RWPE2 (cell line): Measurements from ENCODE around the gene IFI44L.

Source experiments
- ATAC-seq: fragments of 200-7000 bp; cut with Tn5 transposase; 3 replicates; pipeline ENCODE4 v1.9.1; 2021; ENCODE audit warnings: low read depth
- DNase-seq: peaks from one replicate; pipeline ENCODE4 v3.0.0-alpha.2; 2020; ENCODE audit warnings: low spot score
- H3K27ac ChIP-seq: fragments of 450-650 bp; 2 replicates; pipeline ENCODE4 v1.5.1; 2017; ENCODE audit warnings: mild to moderate bottlenecking; ENCODE audit not compliant: poor library complexity, severe bottlenecking
- H3K27me3 ChIP-seq: fragments of 250-450 bp; sonication (Bioruptor Pico); 2 replicates; pipeline ENCODE4 v1.5.1; 2021; ENCODE audit warnings: mild to moderate bottlenecking, moderate library complexity; ENCODE audit not compliant: insufficient read depth, poor library complexity, severe bottlenecking
- H3K36me3 ChIP-seq: fragments of 250-450 bp; sonication (Bioruptor Pico); 2 replicates; pipeline ENCODE4 v1.5.1; 2020; ENCODE audit warnings: low read depth, mild to moderate bottlenecking, moderate library complexity
- H3K4me1 ChIP-seq: fragments of 250-450 bp; sonication (Bioruptor Pico); 2 replicates; pipeline ENCODE4 v1.5.1; 2021; ENCODE audit warnings: mild to moderate bottlenecking, moderate library complexity; ENCODE audit not compliant: insufficient read depth, poor library complexity, severe bottlenecking
- H3K4me3 ChIP-seq: fragments of 250-450 bp; sonication (Bioruptor Pico); 2 replicates; pipeline ENCODE4 v1.5.1; 2021; ENCODE audit warnings: mild to moderate bottlenecking, moderate library complexity; ENCODE audit not compliant: severe bottlenecking
- H3K9me3 ChIP-seq: fragments of 250-450 bp; sonication (Bioruptor Pico); 2 replicates; pipeline ENCODE4 v1.5.1; 2021; ENCODE audit warnings: mild to moderate bottlenecking, moderate library complexity; ENCODE audit not compliant: severe bottlenecking
- TF ChIP-seq, protein P1 (sequence below): fragments of 450-650 bp; IDR thresholded peaks from one replicate; pipeline ENCODE4 v1.5.1; 2017; ENCODE audit warnings: mild to moderate bottlenecking, moderate library complexity; ENCODE audit not compliant: poor library complexity, severe bottlenecking

Gene IFI44L

DNA sequence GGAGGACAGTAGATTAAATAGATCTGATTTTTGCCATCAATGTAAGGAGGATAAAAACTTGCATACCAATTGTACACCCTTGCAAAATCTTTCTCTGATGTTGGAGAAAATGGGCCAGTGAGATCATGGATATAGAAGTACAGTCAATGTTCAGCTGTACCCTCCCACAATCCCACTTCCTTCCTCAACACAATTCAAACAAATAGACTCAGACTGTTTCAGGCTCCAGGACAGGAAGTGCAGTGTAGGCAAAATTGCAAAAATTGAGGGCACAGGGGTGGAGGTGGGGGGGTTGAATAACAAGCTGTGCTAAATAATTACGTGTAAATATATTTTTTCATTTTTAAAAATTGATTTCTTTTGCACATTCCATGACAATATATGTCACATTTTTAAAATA is 25.5 kb downstream of the IFI44L start:
- no peaks in the 10 kb centered on the region for H3K9me3 ChIP-seq
- H3K27me3 ChIP-seq, result no peaks in the 10 kb centered on the region
- no peak overlapping the region for H3K4me3 ChIP-seq
- no peaks in the 10 kb centered on the region for H3K4me1 ChIP-seq
- DNase-seq (no peak), ATAC-seq (no peak)
- no peaks in the 10 kb centered on the region for H3K36me3 ChIP-seq
- TF ChIP-seq, protein P1, sequence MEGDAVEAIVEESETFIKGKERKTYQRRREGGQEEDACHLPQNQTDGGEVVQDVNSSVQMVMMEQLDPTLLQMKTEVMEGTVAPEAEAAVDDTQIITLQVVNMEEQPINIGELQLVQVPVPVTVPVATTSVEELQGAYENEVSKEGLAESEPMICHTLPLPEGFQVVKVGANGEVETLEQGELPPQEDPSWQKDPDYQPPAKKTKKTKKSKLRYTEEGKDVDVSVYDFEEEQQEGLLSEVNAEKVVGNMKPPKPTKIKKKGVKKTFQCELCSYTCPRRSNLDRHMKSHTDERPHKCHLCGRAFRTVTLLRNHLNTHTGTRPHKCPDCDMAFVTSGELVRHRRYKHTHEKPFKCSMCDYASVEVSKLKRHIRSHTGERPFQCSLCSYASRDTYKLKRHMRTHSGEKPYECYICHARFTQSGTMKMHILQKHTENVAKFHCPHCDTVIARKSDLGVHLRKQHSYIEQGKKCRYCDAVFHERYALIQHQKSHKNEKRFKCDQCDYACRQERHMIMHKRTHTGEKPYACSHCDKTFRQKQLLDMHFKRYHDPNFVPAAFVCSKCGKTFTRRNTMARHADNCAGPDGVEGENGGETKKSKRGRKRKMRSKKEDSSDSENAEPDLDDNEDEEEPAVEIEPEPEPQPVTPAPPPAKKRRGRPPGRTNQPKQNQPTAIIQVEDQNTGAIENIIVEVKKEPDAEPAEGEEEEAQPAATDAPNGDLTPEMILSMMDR, result no peak
- no peak overlapping the region for H3K27ac ChIP-seq

DNA sequence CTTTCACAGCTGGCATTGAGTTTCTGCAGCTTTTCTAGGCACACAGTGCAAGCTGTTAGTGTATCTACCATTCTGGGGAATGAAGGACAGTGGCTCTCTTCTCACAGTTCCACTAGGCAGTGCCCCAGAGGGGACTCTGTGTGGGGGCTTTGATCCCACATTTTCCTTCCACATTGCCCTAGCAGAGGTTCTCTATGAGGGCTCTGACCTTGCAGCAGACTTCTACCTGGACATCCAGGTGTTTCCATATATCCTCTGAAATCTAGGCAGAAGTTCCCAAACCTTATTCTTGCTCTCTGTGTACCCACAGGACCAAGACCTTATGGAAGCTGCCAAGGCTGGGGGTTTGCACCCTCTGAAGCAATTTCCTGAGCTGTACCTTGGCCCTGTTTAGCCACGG is 27.0 kb downstream of the IFI44L start:
- H3K4me3 ChIP-seq, result no peak overlapping the region
- no peaks in the 10 kb centered on the region for H3K36me3 ChIP-seq
- no peaks in the 10 kb centered on the region for H3K4me1 ChIP-seq
- ATAC-seq, result no peak
- no peak for DNase-seq
- no peaks in the 10 kb centered on the region for H3K9me3 ChIP-seq
- H3K27me3 ChIP-seq, result no peaks in the 10 kb centered on the region
- TF ChIP-seq, protein P1, result no peak
- H3K27ac ChIP-seq, result no peak overlapping the region

DNA sequence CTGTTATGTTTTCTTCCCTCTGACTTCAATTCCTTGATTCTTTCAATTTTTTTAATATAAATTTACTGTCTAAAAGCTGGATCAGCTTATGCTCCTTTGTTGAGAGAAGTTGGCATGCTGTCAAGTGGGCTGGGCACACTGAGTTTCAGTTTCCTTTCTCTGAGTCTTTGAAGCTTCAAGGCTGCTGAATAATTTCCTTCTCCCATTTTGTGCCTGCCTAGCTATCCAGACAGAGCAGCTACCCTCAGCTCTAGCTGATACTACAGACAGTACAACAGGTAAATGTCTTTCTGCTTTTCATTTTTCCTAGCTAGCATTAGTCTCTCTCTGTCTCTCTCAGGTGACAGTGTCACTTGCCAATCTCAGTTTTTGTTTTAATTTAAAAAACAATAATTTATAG is 29.4 kb downstream of the IFI44L start, which contains the start of gene IFI44:
TSS of gene IFI44 (plus strand) at position 204 of the 400 bp plus-strand sequence. CDS start 365 bp downstream, outside the sequence.
- H3K9me3 ChIP-seq, result no peaks in the 10 kb centered on the region
- TF ChIP-seq, protein P1, result no peak
- peak within 1 kb of the TSS; percentile 16 for H3K4me3 ChIP-seq
- H3K4me1 ChIP-seq, result no peaks in the 10 kb centered on the region
- no peaks in the 10 kb centered on the region for H3K27me3 ChIP-seq
- peak; percentile 96 for ATAC-seq
- H3K36me3 ChIP-seq, result peaks cover 4% of the 10 kb centered on the region; the same call in 1 of the 2 replicates
- H3K27ac ChIP-seq, result no peak within 1 kb of the TSS
- no peak for DNase-seq

- Histone ChIP-seq H3K4me1 (no peaks in the 10 kb centered on the region), H3K4me3 (peak overlapping the region; percentile 16), H3K27ac (no peak overlapping the region), H3K9me3 (no peaks in the 10 kb centered on the region), H3K27me3 (no peaks in the 10 kb centered on the region), H3K36me3 (peaks cover 4% of the 10 kb centered on the region; the same call in 1 of the 2 replicates)
- no peak for DNase-seq
- no peak for ATAC-seq
- TF ChIP-seq, protein P1, result no peak
Observed at GRCh38 chr1:78650114-78650660, 29.9 kb downstream of the IFI44L start.

DNA sequence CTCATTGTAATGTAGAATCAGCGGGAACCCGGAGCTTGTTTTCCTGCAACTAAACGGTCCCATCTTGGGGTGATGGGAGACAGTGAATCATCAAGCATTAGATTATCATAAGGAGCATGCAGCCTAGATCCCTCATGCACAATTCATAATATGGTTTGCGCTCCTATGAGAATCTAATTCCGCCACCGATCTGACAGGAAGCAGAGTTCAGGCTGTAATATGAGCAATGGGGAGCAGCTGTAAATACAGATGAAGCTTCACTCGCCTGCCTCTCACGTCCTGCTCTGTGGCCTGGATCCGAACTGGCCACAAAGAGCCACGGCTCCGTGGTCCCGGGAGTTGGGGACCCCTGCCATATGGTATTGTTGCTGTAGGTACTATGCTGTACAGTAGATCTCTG is 31.0 kb downstream of the IFI44L start:
- Histone ChIP-seq H3K27ac (no peak overlapping the region), H3K4me1 (no peaks in the 10 kb centered on the region), H3K4me3 (no peak overlapping the region), H3K36me3 (peaks cover 4% of the 10 kb centered on the region; the same call in 1 of the 2 replicates), H3K27me3 (no peaks in the 10 kb centered on the region), H3K9me3 (no peaks in the 10 kb centered on the region)
- DNase-seq, result no peak
- TF ChIP-seq, protein P1, result no peak
- no peak; the same call in 2 of the 3 replicates for ATAC-seq
